Omental fat pad (tissue), 4 donors: ENCODE results near the gene PPM1M. TPM values are rescaled to one million over a fixed set of nuclear protein-coding genes. Genes with fewer than 3 reads are reported as not detected.
A peak's percentile ranks its signal among the peaks of the same experiment; 100 is the strongest.

Experiments used
- ATAC-seq: fragments of 150-250 bp; one replicate; pipeline ENCODE4 v1.9.1; 2016; ENCODE audit warnings: mild to moderate bottlenecking, moderate library complexity; ENCODE audit not compliant: low FRiP score
- DNase-seq: peaks from one replicate; pipeline ENCODE4 v3.0.0-alpha.2; 2019; ENCODE audit warnings: low spot score
- total RNA-seq, 4 donors: library from RNA; depleted of rRNA; stranded (reverse); fragments of >200 nt; gene quantifications; one replicate each; pipeline ENCODE4 v1.1.0, GENCODE V29; 2016
- TF ChIP-seq, protein P1 (sequence below), 3 donors: fragments of 450-650 bp; IDR thresholded peaks; one replicate each; pipeline ENCODE4 v1.5.1; 2016 to 2017; ENCODE audit warnings: antibody characterized with exemption in 3 of 3, mild to moderate bottlenecking in 3 of 3, moderate library complexity in 2 of 3

The PPM1M gene
- total RNA-seq, 4 donors from 2014 or later, result 17.0 to 32.2 (median 23.9) TPM

DNA sequence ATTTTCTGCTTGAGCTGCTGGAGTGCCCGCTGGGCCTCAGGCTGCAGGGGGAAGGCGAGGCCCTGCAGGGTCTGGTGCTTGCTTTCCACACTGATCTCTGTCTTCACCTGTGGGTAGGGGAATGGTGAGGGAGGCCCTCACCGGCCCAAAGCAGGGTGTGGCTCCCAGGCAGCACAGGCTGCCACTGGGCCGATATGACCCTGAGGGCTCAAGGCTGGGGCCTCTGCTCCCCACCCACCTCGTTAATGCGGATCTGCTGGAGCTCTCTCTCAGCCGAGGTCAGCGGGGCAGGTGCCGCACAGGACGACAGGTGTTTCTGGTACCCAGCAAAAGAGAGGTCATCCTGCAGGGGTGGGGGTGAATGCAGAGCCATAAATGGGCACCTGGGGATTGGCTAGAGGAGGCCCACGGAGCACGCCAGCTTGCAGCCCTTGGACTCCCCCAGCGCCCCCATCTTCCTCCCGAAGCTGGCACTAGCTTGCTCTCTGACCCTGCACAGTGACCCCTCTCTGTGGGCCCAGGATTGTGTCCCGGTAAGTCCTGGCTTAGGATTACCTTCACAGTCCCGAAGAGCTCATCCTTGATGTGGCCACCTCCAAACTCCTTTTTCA, 14.6 kb upstream of the PPM1M start:
- no peak for DNase-seq
- ATAC-seq, result no peak
- TF ChIP-seq, protein P1, sequence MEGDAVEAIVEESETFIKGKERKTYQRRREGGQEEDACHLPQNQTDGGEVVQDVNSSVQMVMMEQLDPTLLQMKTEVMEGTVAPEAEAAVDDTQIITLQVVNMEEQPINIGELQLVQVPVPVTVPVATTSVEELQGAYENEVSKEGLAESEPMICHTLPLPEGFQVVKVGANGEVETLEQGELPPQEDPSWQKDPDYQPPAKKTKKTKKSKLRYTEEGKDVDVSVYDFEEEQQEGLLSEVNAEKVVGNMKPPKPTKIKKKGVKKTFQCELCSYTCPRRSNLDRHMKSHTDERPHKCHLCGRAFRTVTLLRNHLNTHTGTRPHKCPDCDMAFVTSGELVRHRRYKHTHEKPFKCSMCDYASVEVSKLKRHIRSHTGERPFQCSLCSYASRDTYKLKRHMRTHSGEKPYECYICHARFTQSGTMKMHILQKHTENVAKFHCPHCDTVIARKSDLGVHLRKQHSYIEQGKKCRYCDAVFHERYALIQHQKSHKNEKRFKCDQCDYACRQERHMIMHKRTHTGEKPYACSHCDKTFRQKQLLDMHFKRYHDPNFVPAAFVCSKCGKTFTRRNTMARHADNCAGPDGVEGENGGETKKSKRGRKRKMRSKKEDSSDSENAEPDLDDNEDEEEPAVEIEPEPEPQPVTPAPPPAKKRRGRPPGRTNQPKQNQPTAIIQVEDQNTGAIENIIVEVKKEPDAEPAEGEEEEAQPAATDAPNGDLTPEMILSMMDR (IDR thresholded peaks at IDR 0.05), result no peak

DNA sequence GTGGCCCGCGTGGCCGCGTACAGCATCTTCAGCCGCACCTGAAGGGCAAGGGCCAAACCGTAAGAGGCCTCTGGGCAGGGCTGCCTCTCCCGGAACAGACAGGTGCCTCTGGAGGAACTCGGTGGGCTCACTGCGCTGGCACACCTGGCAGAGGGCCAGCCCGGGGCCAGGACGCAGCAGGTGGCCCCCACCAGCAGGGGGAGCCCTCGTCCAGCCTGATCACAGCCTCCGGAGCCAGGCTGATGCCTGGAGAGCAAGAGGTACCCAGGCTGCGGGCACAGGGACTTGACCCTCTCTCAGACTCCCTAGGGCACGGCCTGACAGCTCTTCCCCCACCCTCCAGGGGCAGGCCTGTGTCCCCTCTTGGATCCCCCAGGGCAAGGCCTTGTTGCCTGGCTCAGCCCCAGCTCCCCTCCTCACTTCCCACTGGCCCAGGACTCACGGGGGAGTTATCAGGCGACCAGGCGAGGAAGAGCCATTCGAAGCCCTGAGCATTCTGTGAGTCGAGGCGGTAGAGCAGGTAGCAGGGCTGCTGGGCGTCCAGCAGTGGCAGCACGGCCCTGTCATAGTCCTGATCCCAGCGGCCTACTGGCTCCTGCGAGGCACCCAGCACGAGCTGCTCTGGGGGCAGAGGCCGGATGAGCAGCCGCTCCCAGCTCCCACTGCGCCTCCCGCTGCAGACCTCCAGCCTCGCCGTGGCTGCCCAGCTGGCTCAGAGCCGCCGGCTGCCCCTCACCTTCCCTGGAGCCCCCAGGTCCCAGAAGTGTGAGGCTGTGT, 13.9 kb upstream of the PPM1M start:
- TF ChIP-seq, protein P1 (IDR thresholded peaks at IDR 0.05), result peak in 1 of 3 donors; percentile 45
- peak; percentile 11 for ATAC-seq
- peak; percentile 49 for DNase-seq

DNA sequence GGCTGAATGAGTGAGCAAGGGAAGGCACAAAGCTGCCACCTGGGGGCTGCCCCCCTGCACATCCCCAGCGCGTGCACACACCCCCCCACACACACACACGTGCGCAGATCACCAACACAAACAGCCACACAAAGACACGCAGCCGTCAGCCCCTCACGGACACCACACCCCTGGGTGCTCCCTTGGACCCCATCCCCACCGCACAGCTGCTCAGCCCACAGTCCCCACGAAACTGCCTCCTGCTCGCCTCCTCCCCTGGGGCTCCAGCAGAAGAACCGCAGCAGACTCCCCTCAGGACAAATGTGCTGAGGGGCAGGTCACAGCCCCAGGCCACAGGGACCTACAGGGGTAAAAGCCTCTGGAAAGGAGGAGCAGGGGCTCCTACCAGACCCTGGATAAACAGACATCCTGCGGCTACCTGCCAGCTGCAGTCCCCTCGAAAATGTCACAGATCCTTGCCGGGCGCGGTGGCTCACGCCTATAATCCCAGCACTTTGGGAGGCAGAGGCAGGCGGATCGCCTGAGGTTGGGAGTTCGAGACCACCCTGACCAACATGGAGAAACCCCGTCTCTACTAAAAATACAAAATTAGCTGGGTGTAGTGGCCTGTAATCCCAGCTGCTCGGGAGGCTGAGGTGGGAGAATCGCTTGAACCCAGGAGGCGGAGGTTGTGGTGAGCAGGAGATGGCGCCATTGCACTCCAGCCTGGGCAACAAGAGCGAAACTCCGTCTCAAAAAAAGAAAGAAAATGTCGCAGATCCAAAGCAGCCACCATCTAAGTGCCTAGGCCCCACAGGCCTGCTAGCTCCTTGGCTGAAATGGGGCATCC, 13.1 kb upstream of the PPM1M start:
- TF ChIP-seq, protein P1 (IDR thresholded peaks at IDR 0.05), result no peak
- no peak for DNase-seq
- no peak for ATAC-seq

DNA sequence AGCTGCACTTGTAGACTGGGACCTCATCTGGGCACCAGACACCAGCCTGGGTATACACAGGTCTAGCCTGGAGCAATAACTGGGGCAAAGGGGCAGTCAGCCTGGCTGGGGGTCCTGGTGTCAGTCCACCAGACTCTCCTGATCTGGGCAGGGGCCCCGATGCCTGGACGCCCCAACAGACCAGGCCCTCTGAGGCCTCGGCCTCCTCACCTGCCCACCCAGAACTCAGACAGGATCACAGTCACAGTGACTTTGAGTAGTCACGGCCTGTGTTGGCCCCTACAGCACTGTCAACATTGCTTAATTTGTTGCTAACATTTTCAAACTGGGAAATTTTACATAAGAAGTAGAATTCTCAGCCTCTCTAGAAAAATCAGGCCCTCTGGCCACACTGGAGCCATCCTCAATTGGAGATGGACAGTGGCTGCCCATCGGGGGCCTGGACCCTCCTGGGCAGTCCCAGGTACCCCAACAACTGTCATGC, 12.4 kb upstream of the PPM1M start:
- ATAC-seq, result no peak
- DNase-seq, result no peak
- TF ChIP-seq, protein P1 (IDR thresholded peaks at IDR 0.05), result no peak

DNA sequence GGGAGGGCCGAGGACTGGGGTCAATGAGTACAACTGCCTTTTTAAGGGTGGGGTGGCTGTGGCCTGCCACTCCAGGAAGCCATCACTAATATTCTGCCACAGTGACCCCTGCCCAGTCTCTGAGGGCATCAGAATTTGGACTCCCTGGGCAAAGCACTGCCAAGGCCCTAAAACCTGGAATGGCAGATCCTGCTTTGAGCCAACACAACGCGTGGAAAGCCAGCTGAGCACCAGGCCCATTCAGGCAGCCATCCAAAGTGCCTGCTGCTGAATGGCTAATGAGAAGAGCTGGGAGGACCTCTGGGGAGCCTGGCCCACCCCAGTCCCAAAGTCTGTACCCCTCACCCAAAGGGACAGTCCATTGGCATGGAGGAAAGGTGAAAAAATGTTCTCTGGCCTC, 11.6 kb upstream of the PPM1M start:
- no peak for ATAC-seq
- TF ChIP-seq, protein P1 (IDR thresholded peaks at IDR 0.05), result no peak

DNA sequence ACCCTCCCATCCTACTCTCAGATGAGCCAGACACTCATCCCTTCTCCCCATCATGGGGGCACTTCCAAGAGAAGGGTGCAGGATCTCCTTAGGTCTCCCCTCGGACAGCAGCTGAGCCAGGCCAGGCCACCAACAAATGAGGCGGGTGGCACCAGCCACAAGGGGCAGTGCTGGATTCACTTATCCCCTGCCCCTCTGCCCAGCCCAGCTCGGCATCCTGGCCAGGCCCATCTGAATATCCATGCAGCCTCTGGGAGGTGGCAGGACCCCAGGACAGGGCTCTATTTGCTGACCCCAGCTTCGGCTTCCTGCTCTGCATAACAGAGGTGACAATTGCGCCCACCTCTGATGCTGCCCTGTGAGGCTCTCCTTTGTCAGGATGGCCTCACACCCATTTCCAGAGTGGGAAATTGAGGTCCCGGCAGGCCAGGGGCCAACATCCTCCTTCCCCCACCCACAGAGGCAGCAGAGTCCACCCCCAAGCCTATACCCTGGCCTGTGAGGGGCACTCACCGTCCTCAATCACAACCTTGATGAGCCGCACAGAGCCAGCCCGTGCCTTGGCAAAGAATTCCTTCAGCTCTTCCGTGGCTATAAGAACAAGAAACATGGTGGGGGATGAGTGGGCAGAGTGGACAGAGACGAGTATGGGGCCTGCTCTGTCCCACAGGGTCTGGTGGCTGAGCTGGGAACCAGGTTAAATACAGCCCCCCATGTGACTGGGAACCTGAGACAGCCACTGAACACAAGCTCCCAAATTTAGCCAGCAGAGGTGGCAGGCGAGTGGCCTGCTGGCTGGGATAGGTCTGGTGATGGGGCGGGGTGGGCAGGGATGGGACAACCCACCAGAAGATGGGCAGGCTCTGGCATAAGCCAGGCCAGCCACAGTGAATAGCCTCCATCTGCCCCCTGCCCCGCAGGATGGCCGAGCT, 10.8 kb upstream of the PPM1M start:
- ATAC-seq (no peak), DNase-seq (no peak)
- TF ChIP-seq, protein P1 (IDR thresholded peaks at IDR 0.05), result no peak

More for the DNA sequence above, 11.6 kb upstream of the PPM1M start:
- DNase-seq, result no peak
